Stimulated activated CD8-positive, alpha-beta memory T cell treated with anti-CD3 and anti-CD28 coated beads, Interleukin-7, amount 100 ng/mL, for 1 hour (primary cell): ENCODE measurements around the gene C5orf15.

Source experiments
- DNase-seq, 2 donors: peaks; one replicate each; pipeline ENCODE4 v3.0.0-alpha.2; 2020; ENCODE audit warnings: low read depth in 2 of 2

The C5orf15 gene

DNA sequence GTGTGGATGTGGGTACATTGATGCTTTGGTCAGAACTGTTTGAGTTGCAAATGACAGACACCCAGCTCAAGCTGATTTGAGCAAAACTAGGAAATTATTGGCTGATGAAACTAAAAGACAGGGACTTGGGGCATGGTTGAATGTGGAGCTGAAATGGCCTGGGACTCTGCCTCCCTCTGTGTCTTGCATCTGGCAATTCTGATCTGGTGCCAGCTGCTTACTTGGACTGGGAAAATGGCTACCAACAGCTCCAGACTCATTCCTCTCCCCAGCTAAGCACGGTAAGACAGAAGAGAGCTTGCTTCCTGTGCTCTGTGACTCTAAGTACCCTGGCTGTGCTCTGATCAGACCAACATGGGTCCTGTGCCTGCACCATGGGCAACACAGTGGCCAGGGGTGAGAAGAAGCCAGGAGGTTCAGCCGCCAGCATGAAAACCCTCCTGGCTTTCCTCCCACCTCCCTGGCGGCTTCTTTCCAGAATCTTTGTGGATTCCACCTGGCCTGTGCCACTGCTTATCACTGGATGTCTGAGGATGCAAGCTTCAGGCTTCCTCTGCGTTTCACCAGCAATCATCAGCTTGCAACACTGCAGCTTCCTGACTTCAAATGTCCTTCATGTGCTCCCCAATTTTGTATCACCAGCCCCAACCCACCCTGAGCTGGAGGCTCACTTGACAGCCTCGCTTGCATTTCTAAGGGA lies 44.1 kb downstream of the C5orf15 start:
- no peak for DNase-seq

DNA sequence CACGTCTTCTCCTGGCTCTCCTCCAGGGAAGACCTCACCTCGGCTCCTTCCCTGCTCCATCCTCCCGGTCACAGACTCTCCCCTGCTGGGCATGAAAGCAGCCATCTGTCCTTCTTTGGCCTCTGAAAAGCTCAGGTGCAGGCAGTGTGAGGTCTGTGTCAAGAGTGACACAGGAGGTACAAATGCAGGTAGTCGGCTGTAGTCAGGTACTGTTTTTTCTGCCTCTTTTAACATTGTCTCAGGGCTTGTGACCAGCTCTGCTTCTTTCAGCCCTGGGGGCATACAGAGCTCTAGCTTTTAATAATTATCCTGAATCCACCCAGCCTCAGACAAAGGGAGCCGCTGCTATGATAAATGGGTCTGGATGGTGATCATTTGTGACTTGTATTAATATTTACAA lies 46.4 kb downstream of the C5orf15 start:
- DNase-seq, result no peak

DNA sequence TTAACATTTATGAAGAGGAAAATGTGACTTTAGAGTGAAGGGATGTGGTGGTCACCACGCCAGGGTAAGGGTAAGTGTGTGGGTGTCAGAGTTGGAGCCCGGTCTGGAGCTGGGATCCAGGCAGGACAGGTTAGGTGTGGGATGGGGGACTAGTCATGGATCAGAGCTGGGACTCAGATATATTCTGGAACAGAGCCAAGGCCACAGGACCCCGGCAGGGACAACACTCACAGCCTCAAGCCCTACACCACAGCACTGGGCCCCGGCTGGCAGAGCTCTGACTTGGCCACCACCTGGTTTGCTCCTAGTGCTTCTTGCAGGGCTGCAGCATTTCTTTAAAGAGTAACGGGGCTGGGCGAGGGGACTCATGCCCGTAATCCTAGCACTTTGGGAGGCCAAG lies 47.4 kb downstream of the C5orf15 start:
- DNase-seq, result no peak

DNA sequence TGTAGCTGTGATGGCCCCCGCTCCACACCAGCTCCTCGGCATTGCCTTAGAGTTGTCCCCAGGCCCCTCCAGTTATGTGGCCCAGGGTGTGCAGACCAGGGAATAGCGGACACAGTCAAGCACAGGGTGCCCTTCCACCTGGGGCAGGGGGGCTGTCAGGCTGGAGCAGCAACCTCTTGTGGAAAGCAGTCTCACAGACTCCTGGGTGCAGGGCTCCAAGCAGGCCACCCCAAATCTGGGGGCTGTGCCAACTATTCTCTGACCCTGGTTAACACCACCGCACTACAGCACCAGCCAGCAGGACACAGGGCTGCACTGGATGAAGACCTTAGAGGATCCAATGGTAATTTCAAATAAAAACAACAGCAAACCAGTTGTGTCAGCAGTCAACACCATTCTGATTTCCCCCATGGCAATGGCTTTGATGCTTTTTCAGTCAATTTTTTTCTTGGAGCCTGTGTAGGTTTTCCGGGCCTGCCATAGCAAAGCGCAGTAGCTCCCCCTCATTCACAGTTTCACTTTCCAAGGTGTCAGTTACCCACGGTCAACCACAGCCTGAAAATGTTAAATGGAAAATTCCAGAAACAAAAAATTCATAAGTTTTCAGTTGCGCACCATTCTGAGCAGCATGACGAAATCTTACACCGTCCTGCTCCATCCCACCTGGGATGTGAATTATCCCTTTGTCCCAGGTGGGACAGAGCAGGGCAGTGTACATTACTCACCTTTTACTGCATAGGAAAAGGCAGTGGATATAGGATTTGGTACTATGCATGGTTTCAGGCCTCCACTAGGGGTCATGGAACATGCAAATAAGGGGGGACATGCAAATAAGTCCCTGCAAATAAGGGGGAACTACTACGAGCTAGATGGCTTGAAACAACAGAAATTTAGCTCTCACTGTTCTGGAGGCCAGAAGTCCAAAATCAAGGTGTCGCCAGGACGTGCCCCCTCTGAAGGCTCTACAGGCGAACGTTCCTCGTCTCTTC lies 49.0 kb downstream of the C5orf15 start:
- DNase-seq, result no peak

DNA sequence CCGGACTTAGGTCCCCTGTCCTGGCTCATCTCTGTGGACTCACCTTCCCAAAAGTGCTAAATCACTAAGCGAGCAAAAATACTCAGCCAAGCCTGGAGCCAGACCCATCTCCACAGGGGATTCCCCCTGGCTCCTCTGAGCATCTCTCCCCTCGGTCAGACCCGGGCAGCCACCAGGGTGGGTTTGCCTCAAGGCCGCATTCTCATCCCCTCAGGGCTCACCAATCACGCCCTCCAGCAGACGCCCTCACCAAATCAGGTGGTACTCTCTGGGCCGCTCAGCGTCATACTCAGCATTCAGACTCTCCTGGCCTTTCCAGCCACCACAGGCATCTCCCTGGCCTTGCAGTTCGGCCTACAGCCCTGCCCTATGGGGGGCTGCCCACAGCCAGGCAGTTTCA lies 49.7 kb downstream of the C5orf15 start:
- DNase-seq, result no peak

DNA sequence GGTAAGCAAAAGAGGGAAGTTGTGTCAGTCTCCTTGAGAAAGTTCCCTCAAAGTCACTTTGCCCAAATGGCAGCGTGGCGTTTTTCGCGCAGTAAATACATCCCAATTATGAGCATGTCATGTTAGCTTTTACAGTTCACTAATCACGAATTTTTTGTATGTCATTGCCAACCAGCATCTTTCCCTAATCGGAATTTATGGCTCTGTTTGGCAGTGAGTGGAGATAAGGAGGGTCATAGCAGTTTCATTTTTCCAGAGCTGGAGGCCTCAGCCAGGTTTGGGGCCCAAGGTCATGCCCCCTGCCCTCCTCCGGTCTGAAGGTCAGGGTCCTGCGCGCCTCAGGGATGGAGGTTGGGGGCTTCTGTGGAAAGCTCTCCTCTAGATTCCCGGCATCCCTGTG lies 50.1 kb downstream of the C5orf15 start:
- DNase-seq, result no peak

DNA sequence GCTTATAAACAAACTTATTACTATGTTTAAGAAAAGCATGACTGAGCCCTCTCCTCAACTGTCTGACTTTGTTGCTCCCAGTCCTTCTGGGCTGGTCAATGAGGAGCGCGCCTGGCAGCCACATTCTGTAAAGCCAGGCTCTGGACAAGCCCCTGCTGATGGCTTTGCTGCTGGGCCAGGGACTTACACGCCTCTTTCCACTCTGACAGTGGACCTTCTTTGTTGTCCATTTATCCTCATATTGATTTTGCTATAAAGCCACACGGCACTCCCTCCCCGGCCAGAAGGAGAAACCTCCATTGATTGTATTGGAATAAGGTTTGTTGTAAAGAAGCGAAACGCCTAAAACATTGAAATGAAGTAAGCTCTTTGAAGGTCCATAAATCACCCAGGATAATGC lies 50.6 kb downstream of the C5orf15 start:
- no peak for DNase-seq

DNA sequence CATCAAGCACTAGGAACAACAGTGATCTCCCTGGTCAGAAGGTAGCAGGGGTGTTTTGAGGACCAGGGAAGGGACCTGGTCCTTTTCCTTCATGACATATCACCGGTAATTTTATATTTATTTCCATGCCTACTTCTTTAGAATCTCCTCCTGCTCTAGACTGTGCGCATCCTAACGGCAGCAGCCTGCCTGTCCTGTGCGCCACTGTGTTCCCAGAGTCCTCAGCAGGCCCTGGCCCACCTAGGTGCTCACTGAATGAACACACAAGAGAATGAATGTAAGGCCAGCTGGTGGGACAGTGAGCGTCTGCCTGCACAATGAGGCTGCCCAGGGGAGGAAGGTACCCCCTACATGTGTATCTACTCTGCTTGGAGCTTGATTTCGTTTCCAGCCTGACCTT lies 51.5 kb downstream of the C5orf15 start:
- no peak for DNase-seq

DNA sequence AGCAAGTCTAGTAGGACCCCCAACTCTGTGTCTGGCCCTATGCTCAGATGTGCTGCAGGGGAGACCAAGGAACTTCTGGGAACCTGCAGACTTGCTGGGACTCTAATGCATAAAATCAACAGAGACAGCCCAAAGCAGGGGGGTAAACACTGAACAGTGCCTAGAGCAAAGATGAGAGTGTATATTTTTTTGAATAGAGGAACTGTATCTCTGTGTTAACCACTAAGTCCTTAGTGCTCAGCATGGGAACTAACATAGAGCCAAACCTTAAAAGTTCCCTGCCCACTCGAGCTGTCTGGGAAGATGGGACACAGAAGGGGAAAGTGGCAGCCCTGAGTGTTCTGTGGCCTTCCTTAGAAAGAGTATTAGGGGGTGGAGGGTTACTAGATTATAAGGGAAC lies 51.9 kb downstream of the C5orf15 start:
- DNase-seq, result no peak

DNA sequence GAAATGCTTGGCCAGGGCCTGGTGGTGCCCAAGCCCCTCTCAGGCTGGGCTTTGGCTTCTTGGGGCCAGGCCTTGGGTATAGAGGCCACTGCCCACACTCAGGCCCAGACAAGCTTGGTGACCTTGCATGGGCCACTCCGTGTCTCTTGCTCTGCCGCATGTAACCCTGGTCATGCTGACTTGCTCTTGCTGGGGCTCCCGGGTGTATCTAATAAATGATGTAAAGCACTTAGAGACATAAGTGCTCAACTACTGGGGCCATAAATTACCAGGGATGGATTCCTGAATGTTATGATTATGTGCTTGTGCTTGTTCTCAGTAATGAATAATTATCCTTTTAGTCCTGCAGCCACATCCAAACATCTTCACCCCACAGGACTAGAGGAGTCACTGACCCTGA lies 54.0 kb downstream of the C5orf15 start:
- no peak for DNase-seq

DNA sequence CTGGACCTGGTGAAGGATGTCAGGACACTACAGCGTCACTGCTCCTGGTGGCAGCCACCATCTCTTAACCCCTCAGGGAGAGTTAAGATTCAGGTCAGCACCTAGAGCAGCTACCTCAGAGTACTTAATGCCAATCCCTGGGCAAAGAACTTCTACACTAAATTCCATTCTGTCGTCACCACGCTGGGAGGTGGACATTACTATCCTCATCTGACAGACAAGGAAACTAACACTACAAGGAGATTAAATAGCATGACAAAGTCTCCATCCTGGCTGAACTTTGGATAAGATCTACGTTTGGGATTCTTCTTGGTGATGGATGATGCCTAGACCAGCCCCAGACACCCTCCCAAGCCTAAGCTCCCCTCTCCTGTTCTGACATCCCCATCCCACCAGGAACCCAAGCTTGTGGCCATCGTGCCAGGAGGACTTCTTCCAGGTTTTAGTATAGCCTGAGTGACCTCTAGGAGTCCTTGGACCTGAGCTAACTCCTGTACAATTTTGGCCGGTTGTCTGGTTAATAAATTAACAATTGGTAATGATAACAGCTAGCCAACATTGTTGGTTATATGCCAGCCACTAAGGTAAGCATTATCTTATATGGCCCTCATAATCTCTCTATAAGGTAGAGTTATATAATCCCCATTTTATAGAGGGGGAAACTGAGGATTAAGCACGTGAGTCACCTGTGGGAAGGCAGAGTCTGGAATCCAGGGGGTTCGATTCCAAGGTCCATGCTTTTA lies 54.8 kb downstream of the C5orf15 start:
- DNase-seq, result no peak

DNA sequence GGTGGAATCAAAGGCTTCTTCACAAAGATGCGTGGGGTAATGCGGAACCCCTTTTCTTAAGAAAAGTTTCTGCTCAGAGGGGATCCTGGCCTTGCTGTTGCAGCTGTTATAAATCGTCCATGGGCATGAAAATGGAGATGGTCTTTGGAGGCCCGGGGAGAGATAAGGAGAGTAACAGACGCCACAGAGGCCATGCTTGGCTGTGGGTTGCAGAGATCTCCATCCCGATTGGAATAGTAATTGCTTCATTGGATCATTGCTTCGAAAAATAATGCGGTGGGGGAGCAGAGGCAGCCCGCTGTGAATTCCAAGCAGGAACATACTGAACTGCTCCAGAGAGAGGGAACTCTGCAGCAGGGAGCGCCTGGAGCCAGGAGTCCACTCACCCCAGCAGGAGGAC lies 55.5 kb downstream of the C5orf15 start:
- no peak for DNase-seq

DNA sequence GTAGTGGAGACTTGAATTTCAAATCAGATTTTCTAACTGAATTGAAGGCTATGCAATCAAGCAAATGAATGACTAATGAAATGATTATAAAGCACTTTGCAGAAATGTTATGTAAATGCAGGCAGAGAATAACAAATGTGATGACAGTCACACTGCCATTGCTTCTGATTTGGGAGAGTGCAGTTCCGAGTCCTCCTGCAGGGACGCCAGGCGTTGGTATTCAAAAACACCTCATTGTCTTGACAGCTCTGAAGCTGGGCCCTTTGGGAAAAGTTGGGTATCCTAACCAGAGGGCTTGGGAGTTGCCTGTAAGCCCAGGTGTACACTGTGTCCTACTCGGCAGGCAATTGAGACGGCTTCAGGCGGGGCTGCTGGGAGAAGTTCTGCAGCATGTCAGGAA lies 57.9 kb downstream of the C5orf15 start:
- DNase-seq, result no peak

DNA sequence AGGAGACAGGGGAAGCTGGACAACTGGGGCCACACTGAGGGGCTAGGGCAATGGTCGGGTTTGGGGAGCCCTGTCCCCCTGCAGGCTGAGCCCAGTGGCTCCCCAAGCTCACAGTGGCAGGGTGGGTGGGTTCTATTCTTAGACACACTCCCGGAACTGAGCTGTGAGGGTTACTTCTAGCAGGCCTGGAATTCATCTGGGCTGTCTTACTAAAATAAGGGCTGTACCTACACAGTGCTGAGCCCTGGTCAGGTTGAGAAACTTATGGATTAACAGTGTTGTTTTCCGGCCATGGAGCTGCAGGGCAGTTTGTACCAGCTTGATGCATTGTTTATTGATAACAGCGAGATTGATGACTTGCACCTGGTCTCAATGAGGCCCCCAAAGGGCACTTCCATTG lies 58.8 kb downstream of the C5orf15 start:
- no peak for DNase-seq

DNA sequence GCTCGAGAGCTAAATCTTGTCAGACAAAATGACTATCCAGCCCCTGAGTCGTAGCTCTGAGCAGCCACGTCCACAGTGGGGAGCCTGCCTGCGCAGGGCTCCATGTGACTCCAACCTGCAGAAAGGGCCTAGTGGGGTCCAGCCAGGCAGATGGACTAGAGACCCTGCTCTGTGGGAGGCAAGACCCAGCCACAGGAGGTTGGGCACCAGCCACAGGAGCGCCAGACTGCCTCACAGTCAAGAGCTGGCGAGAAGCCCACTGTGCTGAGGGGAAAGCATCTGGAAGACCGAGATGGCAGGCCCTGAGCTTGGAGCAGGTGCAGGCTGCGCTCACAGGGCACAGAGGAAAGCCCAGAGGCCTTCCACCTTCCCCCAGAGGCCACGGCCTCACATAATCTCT lies 61.4 kb downstream of the C5orf15 start:
- DNase-seq, result no peak

DNA sequence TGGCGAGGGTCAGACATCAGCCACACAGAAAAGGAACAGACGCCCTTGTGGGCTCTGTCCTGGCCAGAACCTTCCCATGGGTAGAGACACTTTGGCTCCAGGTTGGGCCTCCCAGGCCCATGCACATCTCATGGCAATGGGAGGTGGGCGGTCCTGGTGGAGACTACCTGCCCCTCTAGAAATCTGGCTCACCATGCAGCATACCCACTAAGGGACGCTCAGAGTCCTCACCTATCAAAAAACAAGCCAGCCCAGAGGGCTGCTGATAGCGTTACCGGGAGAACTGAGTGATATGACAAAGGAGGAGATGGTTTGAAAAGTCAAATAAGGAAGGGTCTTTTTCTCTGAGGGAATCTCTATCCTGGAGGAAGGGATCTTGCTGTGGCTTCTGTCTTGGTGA lies 62.1 kb downstream of the C5orf15 start:
- DNase-seq, result no peak
